GM12878 (cell line): ENCODE measurements around the gene CLRN3.

Experiments
- CBX3 ChIP-seq: fragments of 200-600 bp; sonication (generic); IDR thresholded peaks from 2 replicates; pipeline ENCODE4 v1.6.1; 2016; ENCODE audit warnings: low read depth, borderline replicate concordance
- CBX5 ChIP-seq: sonication (generic); IDR thresholded peaks from 2 replicates; pipeline ENCODE4 v1.6.1; 2016; ENCODE audit warnings: low read depth, moderate library complexity, mild to moderate bottlenecking, inconsistent platforms
- EZH2 ChIP-seq: IDR thresholded peaks from 2 replicates; pipeline ENCODE4 v1.6.1; 2012; ENCODE audit warnings: low read depth, mild to moderate bottlenecking, control low read depth, inconsistent platforms, low read length, borderline replicate concordance; ENCODE audit not compliant: control insufficient read depth
- POLR2AphosphoS5 ChIP-seq: IDR thresholded peaks from 2 replicates; pipeline ENCODE4 v1.6.1; 2011; ENCODE audit warnings: mild to moderate bottlenecking, low read length, inconsistent platforms
- RAD51 ChIP-seq: fragments of 450-650 bp; IDR thresholded peaks from 2 replicates; pipeline ENCODE4 v1.6.1; 2016; ENCODE audit warnings: moderate library complexity, mild to moderate bottlenecking, inconsistent platforms
- TF ChIP-seq, protein P1 (sequence below), 3 experiments: IDR thresholded peaks in 2 of 3; conservative IDR thresholded peaks in 1 of 3; 2 replicates each; pipeline ENCODE4 v1.5.1; 2011; ENCODE audit warnings: low read depth in 3 of 3, low read length in 3 of 3, mild to moderate bottlenecking in 3 of 3, control low read depth in 2 of 3, moderate library complexity in 2 of 3, inconsistent platforms in 1 of 3, mixed read lengths in 1 of 3; ENCODE audit not compliant: control insufficient read depth in 2 of 3, insufficient read depth in 1 of 3; ENCODE audit errors: extremely low read depth in 1 of 3
- TF ChIP-seq, protein P2 (sequence below): IDR thresholded peaks from 2 replicates; pipeline ENCODE4 v1.6.1; 2012; ENCODE audit warnings: mild to moderate bottlenecking, low read depth, low read length

DNA sequence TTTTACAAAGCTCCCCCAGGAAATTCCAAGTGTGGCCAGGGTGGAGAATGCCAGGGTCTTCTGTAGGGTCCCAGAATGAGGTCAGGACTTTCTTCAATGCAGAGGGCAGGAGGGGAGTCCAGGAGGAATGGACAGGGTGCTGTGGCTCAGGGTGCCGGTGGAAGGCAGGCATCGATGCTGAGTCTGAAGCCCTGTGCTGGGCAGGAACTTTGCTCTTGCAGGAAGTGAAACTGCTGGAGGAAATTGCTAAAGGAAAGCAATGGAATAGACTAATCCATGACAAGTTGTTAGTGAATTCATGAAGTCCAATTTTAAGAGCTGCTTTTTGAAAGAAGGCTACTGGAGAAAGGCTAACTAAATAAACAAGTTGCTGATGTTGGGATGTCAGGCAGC, 29.0 kb upstream of the CLRN3 start:
- TF ChIP-seq EZH2: no peak
- TF ChIP-seq, protein P1, sequence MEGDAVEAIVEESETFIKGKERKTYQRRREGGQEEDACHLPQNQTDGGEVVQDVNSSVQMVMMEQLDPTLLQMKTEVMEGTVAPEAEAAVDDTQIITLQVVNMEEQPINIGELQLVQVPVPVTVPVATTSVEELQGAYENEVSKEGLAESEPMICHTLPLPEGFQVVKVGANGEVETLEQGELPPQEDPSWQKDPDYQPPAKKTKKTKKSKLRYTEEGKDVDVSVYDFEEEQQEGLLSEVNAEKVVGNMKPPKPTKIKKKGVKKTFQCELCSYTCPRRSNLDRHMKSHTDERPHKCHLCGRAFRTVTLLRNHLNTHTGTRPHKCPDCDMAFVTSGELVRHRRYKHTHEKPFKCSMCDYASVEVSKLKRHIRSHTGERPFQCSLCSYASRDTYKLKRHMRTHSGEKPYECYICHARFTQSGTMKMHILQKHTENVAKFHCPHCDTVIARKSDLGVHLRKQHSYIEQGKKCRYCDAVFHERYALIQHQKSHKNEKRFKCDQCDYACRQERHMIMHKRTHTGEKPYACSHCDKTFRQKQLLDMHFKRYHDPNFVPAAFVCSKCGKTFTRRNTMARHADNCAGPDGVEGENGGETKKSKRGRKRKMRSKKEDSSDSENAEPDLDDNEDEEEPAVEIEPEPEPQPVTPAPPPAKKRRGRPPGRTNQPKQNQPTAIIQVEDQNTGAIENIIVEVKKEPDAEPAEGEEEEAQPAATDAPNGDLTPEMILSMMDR (IDR thresholded peaks at IDR 0.05 in 2 of 3, conservative IDR thresholded peaks at IDR 0.05 in 1 of 3; ENCODE audit: control insufficient read depth in 2 of 3, extremely low read depth in 1 of 3, insufficient read depth in 1 of 3, low read depth in 3 of 3, low read length in 3 of 3): no peak
- no peak for TF ChIP-seq CBX3
- TF ChIP-seq, protein P2, sequence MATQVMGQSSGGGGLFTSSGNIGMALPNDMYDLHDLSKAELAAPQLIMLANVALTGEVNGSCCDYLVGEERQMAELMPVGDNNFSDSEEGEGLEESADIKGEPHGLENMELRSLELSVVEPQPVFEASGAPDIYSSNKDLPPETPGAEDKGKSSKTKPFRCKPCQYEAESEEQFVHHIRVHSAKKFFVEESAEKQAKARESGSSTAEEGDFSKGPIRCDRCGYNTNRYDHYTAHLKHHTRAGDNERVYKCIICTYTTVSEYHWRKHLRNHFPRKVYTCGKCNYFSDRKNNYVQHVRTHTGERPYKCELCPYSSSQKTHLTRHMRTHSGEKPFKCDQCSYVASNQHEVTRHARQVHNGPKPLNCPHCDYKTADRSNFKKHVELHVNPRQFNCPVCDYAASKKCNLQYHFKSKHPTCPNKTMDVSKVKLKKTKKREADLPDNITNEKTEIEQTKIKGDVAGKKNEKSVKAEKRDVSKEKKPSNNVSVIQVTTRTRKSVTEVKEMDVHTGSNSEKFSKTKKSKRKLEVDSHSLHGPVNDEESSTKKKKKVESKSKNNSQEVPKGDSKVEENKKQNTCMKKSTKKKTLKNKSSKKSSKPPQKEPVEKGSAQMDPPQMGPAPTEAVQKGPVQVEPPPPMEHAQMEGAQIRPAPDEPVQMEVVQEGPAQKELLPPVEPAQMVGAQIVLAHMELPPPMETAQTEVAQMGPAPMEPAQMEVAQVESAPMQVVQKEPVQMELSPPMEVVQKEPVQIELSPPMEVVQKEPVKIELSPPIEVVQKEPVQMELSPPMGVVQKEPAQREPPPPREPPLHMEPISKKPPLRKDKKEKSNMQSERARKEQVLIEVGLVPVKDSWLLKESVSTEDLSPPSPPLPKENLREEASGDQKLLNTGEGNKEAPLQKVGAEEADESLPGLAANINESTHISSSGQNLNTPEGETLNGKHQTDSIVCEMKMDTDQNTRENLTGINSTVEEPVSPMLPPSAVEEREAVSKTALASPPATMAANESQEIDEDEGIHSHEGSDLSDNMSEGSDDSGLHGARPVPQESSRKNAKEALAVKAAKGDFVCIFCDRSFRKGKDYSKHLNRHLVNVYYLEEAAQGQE: no peak
- no peak for TF ChIP-seq POLR2AphosphoS5
- TF ChIP-seq RAD51: no peak
- TF ChIP-seq CBX5: no peak
